HepG2 (cell line): ENCODE measurements around the gene TGM1. TPM values are rescaled to one million over a fixed set of nuclear protein-coding genes. Genes with fewer than 3 reads are reported as not detected.
A peak's percentile ranks its signal among the peaks of the same experiment; 100 is the strongest.

Experiments used
- CEBPB ChIP-seq: IDR thresholded peaks from 2 replicates; pipeline ENCODE4 v1.6.1; 2011; ENCODE audit warnings: low read depth, low read length, improper control_type of control experiment, borderline replicate concordance
- EED ChIP-seq: sonication (generic); formaldehyde crosslinking; IDR thresholded peaks from 2 replicates; pipeline ENCODE4 v1.5.0; 2020; ENCODE audit warnings: mild to moderate bottlenecking, missing genetic modification reagents
- FOXM1 ChIP-seq: sonication (generic); formaldehyde crosslinking; IDR thresholded peaks from 2 replicates; pipeline ENCODE4 v1.5.0; 2020; ENCODE audit warnings: missing genetic modification reagents
- IKZF4 ChIP-seq: sonication (generic); formaldehyde crosslinking; IDR thresholded peaks from 2 replicates; pipeline ENCODE4 v1.5.1; 2020; ENCODE audit warnings: borderline replicate concordance, mild to moderate bottlenecking, low read depth, missing genetic modification reagents; ENCODE audit errors: not compliant biosample characterization
- JUNB ChIP-seq: sonication (generic); formaldehyde crosslinking; IDR thresholded peaks from 2 replicates; pipeline ENCODE4 v1.8.0; 2022; ENCODE audit warnings: missing genetic modification reagents, mild to moderate bottlenecking, borderline replicate concordance
- KIAA2018 ChIP-seq: sonication (generic); formaldehyde crosslinking; IDR thresholded peaks from 2 replicates; pipeline ENCODE4 v1.5.0; 2020; ENCODE audit warnings: mild to moderate bottlenecking, missing genetic modification reagents, borderline replicate concordance
- POLR2A ChIP-seq, 2 experiments: IDR thresholded peaks; 2 replicates each; pipeline ENCODE4 v1.6.1; 2011; ENCODE audit warnings: low read depth in 2 of 2, low read length in 2 of 2, mild to moderate bottlenecking in 1 of 2, moderate library complexity in 1 of 2; ENCODE audit not compliant: insufficient read depth in 1 of 2
- SKIL ChIP-seq: sonication (generic); formaldehyde crosslinking; IDR thresholded peaks from 2 replicates; pipeline ENCODE4 v1.8.0; 2022; ENCODE audit warnings: missing genetic modification reagents, mild to moderate bottlenecking, moderate library complexity, borderline replicate concordance
- ZBTB3 ChIP-seq: sonication (generic); formaldehyde crosslinking; IDR thresholded peaks from 2 replicates; pipeline ENCODE4 v1.4.0; 2020; ENCODE audit warnings: low read depth, mild to moderate bottlenecking, moderate library complexity, missing genetic modification reagents, borderline replicate concordance
- ZNF557 ChIP-seq: sonication (generic); formaldehyde crosslinking; IDR thresholded peaks from 2 replicates; pipeline ENCODE4 v1.4.0; 2020; ENCODE audit warnings: missing genetic modification reagents
- ZNF616 ChIP-seq: sonication (generic); formaldehyde crosslinking; IDR thresholded peaks from 2 replicates; pipeline ENCODE4 v1.5.0; 2020; ENCODE audit warnings: low read depth, mild to moderate bottlenecking, missing genetic modification reagents
- polyA plus RNA-seq, 8 experiments: library from polyadenylated mRNA; depleted of rRNA in 3 of 8; stranded (reverse) in 7 of 8; unstranded in 1 of 8; fragments of >200 nt; fragmentation: Illumina TruSeq in 4 of 8; extraction: Trizol in 4 of 8; gene quantifications; 2 replicates each; pipeline versions ENCODE4 v1.2.1 to v1.2.3, GENCODE V29; 2011 to 2016; ENCODE audit warnings: low read depth in 4 of 8, missing spikeins in 1 of 8, mixed read lengths in 1 of 8; ENCODE audit not compliant: insufficient read depth in 1 of 8
- total RNA-seq, 5 experiments: library from RNA; depleted of rRNA; stranded (reverse); fragments of >200 nt; fragmentation: Illumina TruSeq; extraction: Trizol; gene quantifications; 2 replicates each; pipeline ENCODE4 v1.2.3, GENCODE V29; 2016; ENCODE audit warnings: low read depth in 1 of 5
- TF ChIP-seq, protein P1 (sequence below): sonication (generic); formaldehyde crosslinking; IDR thresholded peaks from 2 replicates; pipeline ENCODE4 v1.4.0; 2020; ENCODE audit warnings: missing genetic modification reagents, borderline replicate concordance

The TGM1 gene
- total and polyA plus RNA-seq, 2 of the 13 experiments (the other 11 are each of a cell fraction or from before 2014, with no cell fraction given) = 3.2 to 10.6 TPM

- peak; percentile 89; the same call in 1 of the 2 replicates for TF ChIP-seq ZBTB3 (CRISPR knock-in tag)
- peak in 1 of 2 experiments; percentile 98; a peak in 2 of 4 replicates for TF ChIP-seq POLR2A (IDR thresholded peaks at IDR 0.05; ENCODE audit: insufficient read depth in 1 of 2, low read depth in 2 of 2, low read length in 2 of 2)
- TF ChIP-seq JUNB (CRISPR knock-in tag) = no peak
- TF ChIP-seq EED (CRISPR knock-in tag) = peak; percentile 89
- TF ChIP-seq SKIL (CRISPR knock-in tag) = peak; percentile 78; the same call in 1 of the 2 replicates
- no peak for TF ChIP-seq IKZF4 (CRISPR knock-in tag)
- TF ChIP-seq KIAA2018 (CRISPR knock-in tag) = peak; percentile 99
- TF ChIP-seq ZNF616 (CRISPR knock-in tag) = peak; percentile 84; the same call in 1 of the 2 replicates
- TF ChIP-seq FOXM1 (CRISPR knock-in tag) = peak; percentile 85; the same call in 1 of the 2 replicates
- TF ChIP-seq, protein P1, sequence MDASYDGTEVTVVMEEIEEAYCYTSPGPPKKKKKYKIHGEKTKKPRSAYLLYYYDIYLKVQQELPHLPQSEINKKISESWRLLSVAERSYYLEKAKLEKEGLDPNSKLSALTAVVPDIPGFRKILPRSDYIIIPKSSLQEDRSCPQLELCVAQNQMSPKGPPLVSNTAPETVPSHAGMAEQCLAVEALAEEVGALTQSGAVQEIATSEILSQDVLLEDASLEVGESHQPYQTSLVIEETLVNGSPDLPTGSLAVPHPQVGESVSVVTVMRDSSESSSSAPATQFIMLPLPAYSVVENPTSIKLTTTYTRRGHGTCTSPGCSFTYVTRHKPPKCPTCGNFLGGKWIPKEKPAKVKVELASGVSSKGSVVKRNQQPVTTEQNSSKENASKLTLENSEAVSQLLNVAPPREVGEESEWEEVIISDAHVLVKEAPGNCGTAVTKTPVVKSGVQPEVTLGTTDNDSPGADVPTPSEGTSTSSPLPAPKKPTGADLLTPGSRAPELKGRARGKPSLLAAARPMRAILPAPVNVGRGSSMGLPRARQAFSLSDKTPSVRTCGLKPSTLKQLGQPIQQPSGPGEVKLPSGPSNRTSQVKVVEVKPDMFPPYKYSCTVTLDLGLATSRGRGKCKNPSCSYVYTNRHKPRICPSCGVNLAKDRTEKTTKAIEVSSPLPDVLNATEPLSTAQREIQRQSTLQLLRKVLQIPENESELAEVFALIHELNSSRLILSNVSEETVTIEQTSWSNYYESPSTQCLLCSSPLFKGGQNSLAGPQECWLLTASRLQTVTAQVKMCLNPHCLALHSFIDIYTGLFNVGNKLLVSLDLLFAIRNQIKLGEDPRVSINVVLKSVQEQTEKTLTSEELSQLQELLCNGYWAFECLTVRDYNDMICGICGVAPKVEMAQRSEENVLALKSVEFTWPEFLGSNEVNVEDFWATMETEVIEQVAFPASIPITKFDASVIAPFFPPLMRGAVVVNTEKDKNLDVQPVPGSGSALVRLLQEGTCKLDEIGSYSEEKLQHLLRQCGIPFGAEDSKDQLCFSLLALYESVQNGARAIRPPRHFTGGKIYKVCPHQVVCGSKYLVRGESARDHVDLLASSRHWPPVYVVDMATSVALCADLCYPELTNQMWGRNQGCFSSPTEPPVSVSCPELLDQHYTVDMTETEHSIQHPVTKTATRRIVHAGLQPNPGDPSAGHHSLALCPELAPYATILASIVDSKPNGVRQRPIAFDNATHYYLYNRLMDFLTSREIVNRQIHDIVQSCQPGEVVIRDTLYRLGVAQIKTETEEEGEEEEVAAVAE = peak; percentile 95; the same call in 1 of the 2 replicates
- peak; percentile 95 for TF ChIP-seq ZNF557
- TF ChIP-seq CEBPB = peak; percentile 95; the same call in 1 of the 2 replicates
Observed at GRCh38 chr14:24212924-24213865, 49.8 kb downstream of the TGM1 start, which contains the start of gene CHMP4A (continued).
